HG02884 (cell line): ENCODE results near the gene UGT1A9.
"Not testable (repeated sequence)": the region's sequence is repeated elsewhere in the genome, so short reads cannot be mapped to it uniquely, and the experiment has no call there.

ENCODE experiments used
- ATAC-seq: cut with Tn5 transposase; IDR thresholded peaks from one replicate; pipeline ENCODE4 v1.9.1; 2021; ENCODE audit warnings: mild to moderate bottlenecking, moderate library complexity; ENCODE audit not compliant: unreplicated experiment

Gene UGT1A9

GRCh38 chr2:233680361-233681045, 8.8 kb downstream of the UGT1A9 start:
- no peak for ATAC-seq

GRCh38 chr2:233681521-233682099, 9.9 kb downstream of the UGT1A9 start, which contains the start of gene UGT1A7:
Gene UGT1A7 (plus strand): TSS chr2:233681901. CDS start chr2:233681938, 37 bp downstream.
- no peak for ATAC-seq

GRCh38 chr2:233684640-233685039, 12.9 kb downstream of the UGT1A9 start:
- no peak for ATAC-seq

- ATAC-seq, result no peak
Observed at GRCh38 chr2:233686928-233687327, 15.2 kb downstream of the UGT1A9 start.

- no peak for ATAC-seq
Observed at GRCh38 chr2:233688341-233688740, 16.6 kb downstream of the UGT1A9 start.

- no peak for ATAC-seq
Observed at GRCh38 chr2:233689031-233689430, 17.3 kb downstream of the UGT1A9 start.

GRCh38 chr2:233689501-233689900, 17.8 kb downstream of the UGT1A9 start:
- no peak for ATAC-seq

- no peak for ATAC-seq
Observed at GRCh38 chr2:233690444-233690843, 18.7 kb downstream of the UGT1A9 start.

- no peak for ATAC-seq
Observed at GRCh38 chr2:233691443-233692433, 20.0 kb downstream of the UGT1A9 start.

GRCh38 chr2:233692648-233693047, 20.9 kb downstream of the UGT1A9 start, which contains the start of gene UGT1A6:
Gene UGT1A6 (plus strand): TSS chr2:233692890. CDS start chr2:233693005, 115 bp downstream.
- no peak for ATAC-seq

- no peak for ATAC-seq
Observed at GRCh38 chr2:233693963-233694362, 22.3 kb downstream of the UGT1A9 start.

GRCh38 chr2:233698740-233699139, 27.0 kb downstream of the UGT1A9 start:
- no peak for ATAC-seq

GRCh38 chr2:233699424-233700027, 27.8 kb downstream of the UGT1A9 start:
- ATAC-seq, result no peak

GRCh38 chr2:233700028-233700635, 28.4 kb downstream of the UGT1A9 start:
- no peak for ATAC-seq

- ATAC-seq, result not testable (repeated sequence)
Observed at GRCh38 chr2:233700842-233701241, 29.1 kb downstream of the UGT1A9 start.

GRCh38 chr2:233702238-233702637, 30.5 kb downstream of the UGT1A9 start:
- ATAC-seq, result no peak

- ATAC-seq, result no peak
Observed at GRCh38 chr2:233705911-233706506, 34.3 kb downstream of the UGT1A9 start.

- no peak for ATAC-seq
Observed at GRCh38 chr2:233706720-233707119, 35.0 kb downstream of the UGT1A9 start.

GRCh38 chr2:233707940-233708644, 36.4 kb downstream of the UGT1A9 start:
- no peak for ATAC-seq
